Measurements from ENCODE around the gene UBQLN4. TPM values are rescaled to one million over a fixed set of nuclear protein-coding genes. Genes with fewer than 3 reads are reported as not detected.

UBQLN4 gene
- total RNA-seq, 1 donor: 22.0 TPM

GRCh38 chr1:156033011-156033410 is 20.6 kb downstream of the UBQLN4 start:
- H3K4me3 ChIP-seq (ENCODE audit: low read depth, low read length): no peak overlapping the region
- TF ChIP-seq CTCF (IDR thresholded peaks at IDR 0.05; ENCODE audit: insufficient read depth, low read length): no peak
- DNase-seq (ENCODE audit: low read depth): peak; percentile 35

GRCh38 chr1:156026588-156026987 is 27.0 kb downstream of the UBQLN4 start:
- TF ChIP-seq CTCF (IDR thresholded peaks at IDR 0.05; ENCODE audit: insufficient read depth, low read length): no peak

GRCh38 chr1:156025876-156026275 is 27.7 kb downstream of the UBQLN4 start:
- TF ChIP-seq CTCF (IDR thresholded peaks at IDR 0.05; ENCODE audit: insufficient read depth, low read length): peak; percentile 73
- H3K4me3 ChIP-seq (ENCODE audit: low read depth, low read length): no peak overlapping the region
- DNase-seq (ENCODE audit: low read depth): peak; percentile 30

More at GRCh38 chr1:156026588-156026987, 27.0 kb downstream of the UBQLN4 start:
- DNase-seq (ENCODE audit: low read depth): no peak
- no peak overlapping the region for H3K4me3 ChIP-seq (ENCODE audit: low read depth, low read length)

DNA sequence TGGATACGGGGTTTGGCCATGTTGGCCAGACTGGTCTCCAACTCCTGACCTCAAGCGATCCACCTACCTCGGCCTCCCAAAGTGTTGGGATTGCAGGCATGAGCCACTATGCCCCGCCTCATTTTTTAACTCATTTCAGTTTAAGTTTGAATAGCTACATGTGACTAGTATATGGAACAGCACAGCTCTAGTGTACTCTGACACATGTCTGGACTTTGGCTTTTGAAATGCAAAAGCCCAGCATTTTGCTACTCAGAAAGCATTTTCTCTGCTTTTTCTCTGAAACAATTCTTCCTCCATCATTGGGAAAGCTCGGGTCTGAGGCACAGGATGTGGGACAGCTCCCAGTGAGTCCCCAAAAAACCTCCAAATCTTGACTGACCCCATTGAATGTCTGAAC is 28.8 kb downstream of the UBQLN4 start:
- TF ChIP-seq CTCF (IDR thresholded peaks at IDR 0.05; ENCODE audit: insufficient read depth, low read length): no peak
- DNase-seq (ENCODE audit: low read depth): no peak
- no peak overlapping the region for H3K4me3 ChIP-seq (ENCODE audit: low read depth, low read length)

DNA sequence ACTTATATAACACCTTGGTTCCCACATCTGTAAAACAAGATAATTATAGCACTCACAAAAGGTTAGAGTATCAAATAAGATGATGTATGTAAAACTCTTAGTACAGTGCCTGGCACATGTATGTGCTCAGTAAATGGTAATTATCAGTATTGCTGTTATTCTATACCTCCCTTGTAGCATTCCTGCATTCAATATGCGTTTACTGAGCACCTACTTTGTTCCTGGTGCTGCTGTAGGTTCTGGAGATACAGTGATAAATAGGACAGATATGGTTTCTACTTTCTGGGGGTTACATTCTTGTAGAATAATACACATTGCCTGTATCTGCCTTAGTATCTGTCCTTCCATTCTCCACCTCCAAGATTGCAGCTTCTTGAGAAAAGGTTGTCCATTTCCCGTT is 31.6 kb downstream of the UBQLN4 start:
- H3K4me3 ChIP-seq (ENCODE audit: low read depth, low read length): no peak overlapping the region
- TF ChIP-seq CTCF (IDR thresholded peaks at IDR 0.05; ENCODE audit: insufficient read depth, low read length): no peak
- DNase-seq (ENCODE audit: low read depth): no peak

DNA sequence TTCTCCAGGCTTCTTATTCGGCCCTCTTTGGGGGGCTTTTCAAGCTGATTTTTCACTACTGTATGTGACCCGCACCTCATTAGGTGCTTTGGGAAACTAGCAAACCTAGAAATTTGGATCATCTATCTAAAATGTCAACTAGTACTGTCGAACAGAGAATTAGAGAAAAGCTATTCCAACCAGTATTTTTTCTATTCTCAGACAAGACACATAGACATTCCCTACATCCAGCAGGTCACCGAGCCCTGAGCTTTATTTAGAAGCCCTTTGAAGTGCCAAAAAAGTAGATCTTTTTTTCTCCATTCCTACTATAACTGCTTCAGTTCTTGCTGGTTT is 32.5 kb downstream of the UBQLN4 start:
- no peak for DNase-seq (ENCODE audit: low read depth)
- TF ChIP-seq CTCF (IDR thresholded peaks at IDR 0.05; ENCODE audit: insufficient read depth, low read length): no peak
- peak overlapping the region; percentile 91 for H3K4me3 ChIP-seq (ENCODE audit: low read depth, low read length)

GRCh38 chr1:156020293-156021092 is 33.1 kb downstream of the UBQLN4 start, which contains the start of gene SSR2:
Gene SSR2 (minus strand): TSS chr1:156020951. CDS start chr1:156020167, 784 bp downstream.
- TF ChIP-seq CTCF (IDR thresholded peaks at IDR 0.05; ENCODE audit: insufficient read depth, low read length): no peak
- DNase-seq (ENCODE audit: low read depth): peak; percentile 92
- H3K4me3 ChIP-seq (ENCODE audit: low read depth, low read length): peak within 1 kb of the TSS; percentile 91

Measured in fibroblast of the aortic adventitia (primary cell).